OCI-LY1 (cell line): Measurements from ENCODE around the gene RFX8.

Experiments
- H2AFZ ChIP-seq: fragments of 200-600 bp; sonication (generic), shearing (Covaris generic); 2 replicates; pipeline ENCODE4 v1.6.0; 2014; ENCODE audit warnings: antibody characterized with exemption, mild to moderate bottlenecking, low read length
- H3F3A ChIP-seq: fragments of 200-600 bp; sonication (generic), shearing (Covaris generic); 2 replicates; pipeline ENCODE4 v1.6.0; 2014; ENCODE audit warnings: mild to moderate bottlenecking, antibody characterized with exemption, low read length, moderate library complexity; ENCODE audit not compliant: insufficient read depth
- H3K27ac ChIP-seq: fragments of 200-600 bp; sonication (generic); 2 replicates; pipeline ENCODE4 v1.5.1; 2014; ENCODE audit warnings: low read length, mixed run types, mild to moderate bottlenecking, low read depth; ENCODE audit not compliant: poor library complexity, severe bottlenecking
- H3K27me3 ChIP-seq: fragments of 200-600 bp; sonication (generic); 2 replicates; pipeline ENCODE4 v1.6.0; 2014; ENCODE audit warnings: antibody characterized with exemption, mild to moderate bottlenecking, low read length, moderate library complexity; ENCODE audit not compliant: insufficient read depth
- H3K36me3 ChIP-seq: fragments of 200-600 bp; sonication (generic); 2 replicates; pipeline ENCODE4 v1.6.1; 2014; ENCODE audit warnings: mild to moderate bottlenecking, antibody characterized with exemption, low read length, moderate library complexity, mixed read lengths; ENCODE audit not compliant: insufficient read depth
- H3K4me1 ChIP-seq: fragments of 200-600 bp; sonication (generic); 2 replicates; pipeline ENCODE4 v1.5.1; 2014; ENCODE audit warnings: mild to moderate bottlenecking, low read length, moderate library complexity; ENCODE audit not compliant: insufficient read depth, severe bottlenecking
- H3K4me2 ChIP-seq: fragments of 200-600 bp; sonication (generic), shearing (Covaris generic); 2 replicates; pipeline ENCODE4 v1.6.1; 2014; ENCODE audit warnings: low read length
- H3K4me3 ChIP-seq: fragments of 200-600 bp; sonication (generic); 2 replicates; pipeline ENCODE4 v1.5.1; 2014; ENCODE audit warnings: low read length, low read depth, mild to moderate bottlenecking, mixed read lengths; ENCODE audit not compliant: poor library complexity, severe bottlenecking
- H3K79me2 ChIP-seq: fragments of 200-600 bp; shearing (Covaris generic); 2 replicates; pipeline ENCODE4 v1.6.1; 2016; ENCODE audit warnings: mixed run types, low read length, mixed read lengths; ENCODE audit not compliant: insufficient read depth
- H3K9ac ChIP-seq: fragments of 200-600 bp; sonication (generic), shearing (Covaris generic); 2 replicates; pipeline ENCODE4 v1.6.1; 2014; ENCODE audit warnings: mild to moderate bottlenecking, low read length, mixed read lengths
- H3K9me2 ChIP-seq: fragments of 200-600 bp; sonication (generic), shearing (Covaris generic); 2 replicates; pipeline ENCODE4 v1.6.1; 2014; ENCODE audit warnings: low read depth, mild to moderate bottlenecking, low read length, mixed read lengths
- H3K9me3 ChIP-seq: fragments of 200-600 bp; shearing (Covaris generic); 2 replicates; pipeline ENCODE4 v1.6.1; 2014; ENCODE audit warnings: low read length, mixed read lengths
- H4K20me1 ChIP-seq: fragments of 200-600 bp; sonication (generic), shearing (Covaris generic); 2 replicates; pipeline ENCODE4 v1.6.0; 2016; ENCODE audit warnings: mild to moderate bottlenecking, low read length; ENCODE audit not compliant: insufficient read depth
- CTCF ChIP-seq: fragments of 200-600 bp; sonication (generic), shearing (Covaris generic); IDR thresholded peaks from 2 replicates; pipeline ENCODE4 v1.5.1; 2017; ENCODE audit warnings: mild to moderate bottlenecking, antibody characterized with exemption, low read length, moderate library complexity, mixed read lengths
- EZH2 ChIP-seq: fragments of 200-600 bp; sonication (generic), shearing (Covaris generic); IDR thresholded peaks from 2 replicates; pipeline ENCODE4 v1.8.0; 2017; ENCODE audit warnings: borderline replicate concordance, mixed run types, mild to moderate bottlenecking, antibody characterized with exemption, low read length, moderate library complexity, mixed read lengths

Gene RFX8

GRCh38 chr2:101435001-101435862 is 39.7 kb downstream of the RFX8 start:
- H2AFZ ChIP-seq: no peak overlapping the region
- H3K9ac ChIP-seq: no peak overlapping the region
- no peak overlapping the region for H3K27ac ChIP-seq

GRCh38 chr2:101433465-101433864 is 41.4 kb downstream of the RFX8 start:
- Histone ChIP-seq H3K9me3 (no peaks in the 10 kb centered on the region), H3K9me2 (no peaks in the 10 kb centered on the region), H3K9ac (no peak overlapping the region), H2AFZ (no peak overlapping the region), H4K20me1 (no peaks in the 10 kb centered on the region), H3K79me2 (no peaks in the 10 kb centered on the region), H3K4me2 (no peak overlapping the region), H3K4me1 (no peaks in the 10 kb centered on the region), H3K27ac (no peak overlapping the region), H3F3A (no peaks in the 10 kb centered on the region), H3K36me3 (no peaks in the 10 kb centered on the region), H3K4me3 (no peak overlapping the region), H3K27me3 (no peaks in the 10 kb centered on the region)
- TF ChIP-seq CTCF (no peak), EZH2 (no peak)

More at GRCh38 chr2:101435001-101435862, 39.7 kb downstream of the RFX8 start:
- H3K27me3 ChIP-seq: no peaks in the 10 kb centered on the region
- H4K20me1 ChIP-seq: no peaks in the 10 kb centered on the region
- no peaks in the 10 kb centered on the region for H3K79me2 ChIP-seq
- no peaks in the 10 kb centered on the region for H3K4me1 ChIP-seq
- no peak overlapping the region for H3K4me2 ChIP-seq
- TF ChIP-seq CTCF (no peak), EZH2 (no peak)
- H3K36me3 ChIP-seq: no peaks in the 10 kb centered on the region
- no peak overlapping the region for H3K4me3 ChIP-seq
- H3K9me3 ChIP-seq: no peaks in the 10 kb centered on the region
- no peaks in the 10 kb centered on the region for H3K9me2 ChIP-seq
- H3F3A ChIP-seq: no peaks in the 10 kb centered on the region

- H3K79me2 ChIP-seq: no peaks in the 10 kb centered on the region
- H3K9me3 ChIP-seq: no peaks in the 10 kb centered on the region
- H3K27ac ChIP-seq: no peak overlapping the region
- no peaks in the 10 kb centered on the region for H3K4me1 ChIP-seq
- H3K9ac ChIP-seq: no peak overlapping the region
- no peaks in the 10 kb centered on the region for H3K36me3 ChIP-seq
- no peak overlapping the region for H3K4me3 ChIP-seq
- no peak overlapping the region for H3K4me2 ChIP-seq
- TF ChIP-seq CTCF (no peak), EZH2 (no peak)
- H2AFZ ChIP-seq: no peak overlapping the region
- no peaks in the 10 kb centered on the region for H3F3A ChIP-seq
- H4K20me1 ChIP-seq: no peaks in the 10 kb centered on the region
- H3K27me3 ChIP-seq: no peaks in the 10 kb centered on the region
- no peaks in the 10 kb centered on the region for H3K9me2 ChIP-seq
Observed at GRCh38 chr2:101432411-101433181, 42.3 kb downstream of the RFX8 start.
